GM12878 (cell line): ENCODE measurements around the gene TENT5A. TPM values are rescaled to one million over a fixed set of nuclear protein-coding genes. Genes with fewer than 3 reads are reported as not detected.

Source experiments
- ATAC-seq: fragments of 200-7000 bp; cut with Tn5 transposase; 3 replicates; pipeline ENCODE4 v1.9.1; 2020; ENCODE audit warnings: mild to moderate bottlenecking, moderate library complexity
- BruUV-seq: library from RNA; stranded (reverse); fragments of 400-500 nt; replicated peaks from 2 replicates; lab custom pipeline; 2021; lab: Mats Ljungman, UMichigan
- CTCF ChIA-PET: fragments of 300-600 bp; sonication (Branson Sonifier 250); formaldehyde crosslinking; extraction: SDS; loops from one replicate; lab custom pipeline; 2021; ENCODE audit warnings: inconsistent platforms; lab: Yijun Ruan, JAX
- POLR2A ChIA-PET: fragments of 350-600 bp; formaldehyde crosslinking; extraction: SDS; loops from one replicate; lab custom pipeline; 2021; ENCODE audit warnings: inconsistent platforms; lab: Charles Lee
- RAD21 ChIA-PET: fragments of 300-600 bp; sonication (Branson Sonifier 250); formaldehyde crosslinking; loops from one replicate; lab custom pipeline; 2023; ENCODE audit warnings: antibody characterized with exemption; ENCODE audit not compliant: unreplicated experiment; lab: Charles Lee
- SMC1A ChIA-PET: fragments of 300-600 bp; sonication (Branson Sonifier 250); formaldehyde crosslinking; loops from one replicate; lab custom pipeline; 2023; ENCODE audit not compliant: unreplicated experiment, uncharacterized antibody; lab: Charles Lee
- DNase-seq: peaks from one replicate; pipeline ENCODE4 v3.0.0-alpha.2; 2011; ENCODE audit warnings: low read depth, low spot score
- FAIRE-seq: peaks from 3 replicates; lab custom pipeline; 2011; peaks lifted over from hg19 to GRCh38; lab: Jason Lieb, UNC
- H2AFZ ChIP-seq: 2 replicates; pipeline ENCODE4 v1.6.0; 2011; ENCODE audit warnings: low read depth, low read length, control low read depth; ENCODE audit not compliant: control insufficient read depth
- H3K27ac ChIP-seq: 2 replicates; pipeline ENCODE4 v1.5.1; 2011; ENCODE audit warnings: control low read depth; ENCODE audit not compliant: control insufficient read depth, insufficient read depth
- H3K27me3 ChIP-seq, 2 experiments: replicated peaks in 1 of 2; 2 replicates each; pipeline versions ENCODE4 v1.6.0 to v1.6.1; 2011; ENCODE audit warnings: low read length in 1 of 2; ENCODE audit not compliant: control insufficient read depth in 2 of 2, insufficient read depth in 2 of 2
- H3K36me3 ChIP-seq, 2 experiments: 2 replicates each; pipeline ENCODE4 v1.5.1; 2011; ENCODE audit warnings: low read length in 1 of 2; ENCODE audit not compliant: control insufficient read depth in 2 of 2, insufficient read depth in 2 of 2
- H3K4me1 ChIP-seq: 2 replicates; pipeline ENCODE4 v1.6.1; 2011; ENCODE audit warnings: mild to moderate bottlenecking, low read length, moderate library complexity, mixed read lengths; ENCODE audit not compliant: control insufficient read depth, insufficient read depth
- H3K4me2 ChIP-seq: 2 replicates; pipeline ENCODE4 v1.6.0; 2011; ENCODE audit warnings: control low read depth; ENCODE audit not compliant: control insufficient read depth, insufficient read depth
- H3K4me3 ChIP-seq: fragments of 200-600 bp; sonication (generic); 2 replicates; pipeline ENCODE4 v1.5.1; 2016
- H3K79me2 ChIP-seq: 2 replicates; pipeline ENCODE4 v1.6.0; 2011; ENCODE audit warnings: low read length; ENCODE audit not compliant: control insufficient read depth, insufficient read depth
- H3K9ac ChIP-seq: 2 replicates; pipeline ENCODE4 v1.8.0; 2011; ENCODE audit warnings: low read length, control low read depth, mixed read lengths; ENCODE audit not compliant: control insufficient read depth, insufficient read depth
- H3K9me3 ChIP-seq: replicated peaks from 3 replicates; pipeline ENCODE4 v1.5.1; 2011; ENCODE audit warnings: mild to moderate bottlenecking, low read length; ENCODE audit not compliant: control insufficient read depth, insufficient read depth
- H4K20me1 ChIP-seq: 2 replicates; pipeline ENCODE4 v1.6.0; 2011; ENCODE audit not compliant: control insufficient read depth, insufficient read depth
- CHD2 ChIP-seq: IDR thresholded peaks from 2 replicates; pipeline ENCODE4 v1.6.1; 2011; ENCODE audit warnings: low read depth, low read length, improper control_type of control experiment, borderline replicate concordance
- HDAC2 ChIP-seq: fragments of 200-600 bp; sonication (generic); IDR thresholded peaks from 2 replicates; pipeline ENCODE4 v1.6.1; 2017
- RELA ChIP-seq: fragments of 450-650 bp; IDR thresholded peaks from 2 replicates; pipeline ENCODE4 v1.8.0; 2014; ENCODE audit warnings: borderline replicate concordance; ENCODE audit not compliant: partially characterized antibody
- SMARCA5 ChIP-seq: fragments of 450-650 bp; IDR thresholded peaks from 2 replicates; pipeline ENCODE4 v1.6.1; 2017; ENCODE audit warnings: mild to moderate bottlenecking
- ZBED1 ChIP-seq: IDR thresholded peaks from 2 replicates; pipeline ENCODE4 v1.6.1; 2016; ENCODE audit warnings: borderline replicate concordance
- ZNF622 ChIP-seq: fragments of 450-650 bp; IDR thresholded peaks from 2 replicates; pipeline ENCODE4 v1.6.1; 2017; ENCODE audit warnings: mild to moderate bottlenecking, inconsistent platforms
- WGBS: methylation state at CpG from one replicate; pipeline ENCODE4 v1.1.6; 2016; ENCODE audit warnings: low lambda C conversion rate; ENCODE audit not compliant: insufficient replicate concordance, insufficient coverage; ENCODE audit errors: missing lambda C conversion rate; 5-methylcytosine and 5-hydroxymethylcytosine counted together
- in situ Hi-C: fragments of 300-500 bp; cut with MboI; formaldehyde crosslinking; loops from 9 replicates; pipeline ENCODE4 v1.14.3; 2018; ENCODE audit warnings: mixed read lengths
- intact Hi-C: fragments of 100-400 bp; cut with micrococcal nuclease; formaldehyde crosslinking; loops from one replicate; pipeline ENCODE4 v1.14.2; 2022; ENCODE audit not compliant: unreplicated experiment
- polyA plus RNA-seq, 11 experiments: library from polyadenylated mRNA; depleted of rRNA in 4 of 11; unstranded in 6 of 11; stranded (reverse) in 5 of 11; fragments of >200 nt; fragmentation: Nextera tagmentation in 4 of 11; fragmentation: Illumina TruSeq in 1 of 11; extraction: Ambion mirVana in 4 of 11; extraction: Trizol in 1 of 11; gene quantifications; 1 replicate in 1 of 11; 2 replicates in 10 of 11; pipeline versions ENCODE4 v1.2.1 to v1.2.3, GENCODE V29; 2011 to 2016; ENCODE audit warnings: inconsistent platforms in 2 of 11, missing spikeins in 2 of 11, low read depth in 1 of 11
- total RNA-seq, 4 experiments: library from RNA; depleted of rRNA in 3 of 4; stranded (reverse); fragments of >200 nt in 3 of 4; fragmentation: Illumina TruSeq in 1 of 4; extraction: Trizol in 1 of 4; gene quantifications; 2 replicates each; pipeline versions ENCODE4 v1.2.1 to v1.2.3, GENCODE V29; 2013 to 2021
- TF ChIP-seq, protein P1 (sequence below): fragments of 450-650 bp; conservative IDR thresholded peaks from 2 replicates; pipeline ENCODE4 v1.6.1; 2017; ENCODE audit warnings: mild to moderate bottlenecking, moderate library complexity

The TENT5A gene
- total and polyA plus RNA-seq, 10 of the 15 experiments (the other 5 are each of a cell fraction or from before 2014, with no cell fraction given) = 0.25 to 9.6 (median 0.48) TPM

DNA sequence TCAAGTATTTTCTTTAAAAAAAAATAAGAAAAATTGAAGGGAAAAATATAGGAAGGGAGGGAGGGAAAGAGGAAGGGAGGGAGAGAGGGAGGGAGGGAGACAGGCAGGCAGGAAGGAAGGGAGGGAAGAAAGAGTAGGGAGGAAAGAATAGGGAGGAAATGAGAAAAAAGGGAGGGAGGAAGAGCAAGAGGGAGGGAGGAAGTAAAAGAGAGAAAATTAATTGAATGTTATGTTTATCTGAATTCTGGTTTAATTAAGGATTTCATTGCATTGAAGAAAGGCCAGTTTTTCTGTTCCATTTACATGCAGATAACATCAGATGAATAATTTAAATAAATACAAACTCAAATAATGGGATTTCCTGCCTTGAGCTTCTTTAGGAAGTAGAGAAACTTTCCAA is 47.8 kb downstream of the TENT5A start:
- H3K4me1 ChIP-seq = no peaks in the 10 kb centered on the region
- H3K36me3 ChIP-seq = no peaks in the 10 kb centered on the region
- in situ Hi-C loops = no loop called here
- no TSS peak for BruUV-seq
- ChIA-PET CTCF (interaction anchor here (1.0 kb wide), 1 partner anchor 27 kb away, joined by 3 read pairs; no protein-coding TSS in a partner anchor), SMC1A (interaction anchor here (1.0 to 1.3 kb wide), 2 partner anchors 11 to 13 kb away, joined by 3 read pairs; no protein-coding TSS in a partner anchor), POLR2A (no interaction called here), RAD21 (interaction anchor here (1.3 kb wide), 1 partner anchor 13 kb away, joined by 3 read pairs; no protein-coding TSS in a partner anchor)
- H2AFZ ChIP-seq = no peak overlapping the region
- intact Hi-C loops = no loop called here
- FAIRE-seq (no peak), ATAC-seq (no peak), DNase-seq (no peak)
- TF ChIP-seq ZBED1 = no peak
- H3K79me2 ChIP-seq = no peaks in the 10 kb centered on the region
- H3K27me3 ChIP-seq = no peaks in the 10 kb centered on the region
- H3K27ac ChIP-seq = no peak overlapping the region
- H3K4me2 ChIP-seq = no peak overlapping the region
- H3K9me3 ChIP-seq = no peaks in the 10 kb centered on the region
- H3K9ac ChIP-seq = no peak overlapping the region
- H4K20me1 ChIP-seq = no peaks in the 10 kb centered on the region
- no peak overlapping the region for H3K4me3 ChIP-seq

DNA sequence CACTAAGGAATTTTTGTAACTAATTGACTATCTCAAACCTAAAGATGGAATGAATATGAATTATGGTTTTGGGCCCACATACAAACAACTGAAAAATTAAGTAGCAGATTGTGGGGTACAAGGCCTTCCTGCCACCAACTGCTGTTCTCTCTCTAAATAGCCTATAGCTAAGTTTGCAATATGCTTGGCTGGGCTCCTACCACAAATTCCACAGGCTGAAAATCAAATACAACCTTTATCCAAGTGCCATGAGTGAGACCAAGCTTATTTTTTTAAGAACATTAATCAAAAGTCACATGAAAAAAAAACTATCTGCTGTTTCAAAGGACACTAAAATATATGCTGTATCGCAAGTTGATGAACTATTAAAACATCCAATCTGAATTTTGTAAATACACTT is 52.1 kb downstream of the TENT5A start:
- no peak overlapping the region for H3K27ac ChIP-seq
- SMC1A ChIA-PET = interaction anchor here (0.7 to 1.3 kb wide), 4 partner anchors 12 to 1082 kb away, joined by 3 to 5 read pairs (median 3); no protein-coding TSS in a partner anchor
- TF ChIP-seq ZBED1 (no peak), CHD2 (no peak), RELA (no peak), HDAC2 (no peak), SMARCA5 (no peak), ZNF622 (no peak)
- TF ChIP-seq, protein P1, sequence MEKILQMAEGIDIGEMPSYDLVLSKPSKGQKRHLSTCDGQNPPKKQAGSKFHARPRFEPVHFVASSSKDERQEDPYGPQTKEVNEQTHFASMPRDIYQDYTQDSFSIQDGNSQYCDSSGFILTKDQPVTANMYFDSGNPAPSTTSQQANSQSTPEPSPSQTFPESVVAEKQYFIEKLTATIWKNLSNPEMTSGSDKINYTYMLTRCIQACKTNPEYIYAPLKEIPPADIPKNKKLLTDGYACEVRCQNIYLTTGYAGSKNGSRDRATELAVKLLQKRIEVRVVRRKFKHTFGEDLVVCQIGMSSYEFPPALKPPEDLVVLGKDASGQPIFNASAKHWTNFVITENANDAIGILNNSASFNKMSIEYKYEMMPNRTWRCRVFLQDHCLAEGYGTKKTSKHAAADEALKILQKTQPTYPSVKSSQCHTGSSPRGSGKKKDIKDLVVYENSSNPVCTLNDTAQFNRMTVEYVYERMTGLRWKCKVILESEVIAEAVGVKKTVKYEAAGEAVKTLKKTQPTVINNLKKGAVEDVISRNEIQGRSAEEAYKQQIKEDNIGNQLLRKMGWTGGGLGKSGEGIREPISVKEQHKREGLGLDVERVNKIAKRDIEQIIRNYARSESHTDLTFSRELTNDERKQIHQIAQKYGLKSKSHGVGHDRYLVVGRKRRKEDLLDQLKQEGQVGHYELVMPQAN = no peak
- FAIRE-seq (no peak), DNase-seq (no peak), ATAC-seq (no peak)
- intact Hi-C loops = no loop called here
- no peak overlapping the region for H3K4me3 ChIP-seq
- H2AFZ ChIP-seq = no peak overlapping the region
- no peaks in the 10 kb centered on the region for H4K20me1 ChIP-seq
- H3K4me2 ChIP-seq = no peak overlapping the region
- no peaks in the 10 kb centered on the region for H3K4me1 ChIP-seq
- H3K9ac ChIP-seq = no peak overlapping the region
- RAD21 ChIA-PET = no interaction called here
- H3K36me3 ChIP-seq = no peaks in the 10 kb centered on the region
- no peaks in the 10 kb centered on the region for H3K9me3 ChIP-seq
- BruUV-seq = no TSS peak
- in situ Hi-C loops = no loop called here
- H3K27me3 ChIP-seq = no peaks in the 10 kb centered on the region
- H3K79me2 ChIP-seq = no peaks in the 10 kb centered on the region
- POLR2A ChIA-PET = no interaction called here
- 47% methylated on average over 1 of the region's 1 CpG for WGBS
- CTCF ChIA-PET = no interaction called here
